H1 (cell line): ENCODE measurements around the gene SEMA6A. TPM values are rescaled to one million over a fixed set of nuclear protein-coding genes. Genes with fewer than 3 reads are reported as not detected.
A peak's percentile ranks its signal among the peaks of the same experiment; 100 is the strongest.

Experiments used
- CTCF ChIA-PET: fragments of 300-600 bp; sonication (Branson Sonifier 250); formaldehyde crosslinking; loops from one replicate; lab custom pipeline; 2021; ENCODE audit not compliant: partially characterized antibody; lab: Charles Lee
- POLR2A ChIA-PET: fragments of 300-600 bp; sonication (Branson Sonifier 250); formaldehyde crosslinking; loops from one replicate; lab custom pipeline; 2021; ENCODE audit warnings: inconsistent platforms; ENCODE audit not compliant: partially characterized antibody; lab: Charles Lee
- DNase-seq, 2 experiments: peaks; one replicate each; pipeline versions ENCODE4 v3.0.0 to v3.0.0-alpha.2; 2010 to 2022; ENCODE audit warnings: low spot score in 2 of 2, low read depth in 1 of 2, mixed read lengths in 1 of 2
- FAIRE-seq: peaks from 2 replicates; lab custom pipeline; 2011; peaks lifted over from hg19 to GRCh38; lab: Jason Lieb, UNC
- H2AFZ ChIP-seq: 2 replicates; pipeline ENCODE4 v1.8.1; 2012; ENCODE audit warnings: low read length, inconsistent platforms
- H2AK5ac ChIP-seq: 2 replicates; pipeline ENCODE4 v1.6.1; 2013; ENCODE audit warnings: low read depth, low read length
- H2BK120ac ChIP-seq: replicated peaks from 2 replicates; pipeline ENCODE3; 2013; ENCODE audit warnings: low read depth, low read length, inconsistent platforms
- H2BK12ac ChIP-seq: 2 replicates; pipeline ENCODE4 v1.6.1; 2013; ENCODE audit warnings: low read depth, low read length
- H2BK15ac ChIP-seq: 2 replicates; pipeline ENCODE4 v1.6.1; 2013; ENCODE audit warnings: low read length
- H2BK20ac ChIP-seq: 2 replicates; pipeline ENCODE4 v1.6.1; 2013; ENCODE audit warnings: low read length
- H2BK5ac ChIP-seq: 2 replicates; pipeline ENCODE4 v1.6.1; 2013; ENCODE audit warnings: low read depth, low read length
- H3K14ac ChIP-seq: 2 replicates; pipeline ENCODE4 v1.6.1; 2013; ENCODE audit warnings: inconsistent platforms; ENCODE audit not compliant: insufficient read length
- H3K18ac ChIP-seq: 2 replicates; pipeline ENCODE4 v1.6.1; 2013; ENCODE audit warnings: low read length; ENCODE audit errors: extremely low read depth
- H3K23ac ChIP-seq: 2 replicates; pipeline ENCODE4 v1.6.1; 2013; ENCODE audit warnings: inconsistent platforms; ENCODE audit not compliant: insufficient read length
- H3K23me2 ChIP-seq: 2 replicates; pipeline ENCODE4 v1.6.1; 2013; ENCODE audit warnings: low read depth, low read length
- H3K27ac ChIP-seq: 2 replicates; pipeline ENCODE4 v1.6.1; 2011; ENCODE audit warnings: low read depth, low read length, inconsistent platforms
- H3K27me3 ChIP-seq, 4 experiments: replicated peaks in 1 of 4; 1 replicate in 1 of 4; 2 replicates in 3 of 4; pipeline versions ENCODE4 v1.6.1 to v1.8.1; 2011 to 2013; ENCODE audit warnings: low read length in 3 of 4, mild to moderate bottlenecking in 3 of 4, inconsistent platforms in 2 of 4, mixed read lengths in 2 of 4, moderate library complexity in 1 of 4; ENCODE audit not compliant: control insufficient read depth in 3 of 4, insufficient read depth in 3 of 4; ENCODE audit errors: extremely low read depth in 1 of 4
- H3K36me3 ChIP-seq, 4 experiments: 2 replicates each; pipeline versions ENCODE4 v1.6.1 to v1.8.1; 2011 to 2013; ENCODE audit warnings: mild to moderate bottlenecking in 4 of 4, low read length in 3 of 4, moderate library complexity in 2 of 4, control low read depth in 1 of 4, inconsistent platforms in 1 of 4; ENCODE audit not compliant: insufficient read depth in 4 of 4, control insufficient read depth in 2 of 4
- H3K4ac ChIP-seq: replicated peaks from 2 replicates; pipeline ENCODE3; 2013; ENCODE audit warnings: low read length, low read depth, mixed read lengths, inconsistent platforms; ENCODE audit not compliant: insufficient read length
- H3K4me1 ChIP-seq, 4 experiments: replicated peaks in 1 of 4; 1 replicate in 1 of 4; 2 replicates in 3 of 4; pipeline versions ENCODE4 v1.6.1 to v1.8.1; 2011 to 2013; ENCODE audit warnings: low read length in 3 of 4, inconsistent platforms in 2 of 4, mixed read lengths in 1 of 4; ENCODE audit not compliant: insufficient read depth in 4 of 4, control insufficient read depth in 3 of 4
- H3K4me2 ChIP-seq, 2 experiments: 2 replicates each; pipeline versions ENCODE4 v1.6.1 to v1.8.1; 2011 to 2013; ENCODE audit warnings: low read depth in 2 of 2, low read length in 2 of 2, control low read depth in 1 of 2, inconsistent platforms in 1 of 2, mild to moderate bottlenecking in 1 of 2; ENCODE audit not compliant: insufficient read depth in 1 of 2
- H3K4me3 ChIP-seq, 4 experiments: fragments of 200-600, 300-600 bp in 1 of 4; sonication (generic), shearing (Covaris generic), sonication (Bioruptor Twin) in 1 of 4; 2 replicates each; pipeline versions ENCODE4 v1.5.1 to v1.8.1; 2011 to 2016; ENCODE audit warnings: low read length in 4 of 4, low read depth in 3 of 4, control low read depth in 2 of 4, inconsistent platforms in 2 of 4, mild to moderate bottlenecking in 2 of 4, mixed read lengths in 1 of 4, moderate library complexity in 1 of 4; ENCODE audit not compliant: insufficient read depth in 2 of 4; ENCODE audit errors: extremely low read depth in 1 of 4
- H3K56ac ChIP-seq: replicated peaks from 2 replicates; pipeline ENCODE3; 2013; ENCODE audit warnings: low read depth, mild to moderate bottlenecking, mixed read lengths, low read length, inconsistent platforms; ENCODE audit not compliant: insufficient read length
- H3K79me1 ChIP-seq: 2 replicates; pipeline ENCODE4 v1.6.1; 2013; ENCODE audit warnings: low read depth, low read length, control low read depth
- H3K79me2 ChIP-seq, 2 experiments: 2 replicates each; pipeline versions ENCODE4 v1.6.1 to v1.8.1; 2012 to 2013; ENCODE audit warnings: low read length in 2 of 2, mild to moderate bottlenecking in 2 of 2, inconsistent platforms in 1 of 2; ENCODE audit not compliant: insufficient read depth in 2 of 2, control insufficient read depth in 1 of 2
- H3K9ac ChIP-seq, 4 experiments: replicated peaks in 1 of 4; 1 replicate in 1 of 4; 2 replicates in 3 of 4; pipeline versions ENCODE4 v1.6.1 to v1.8.1; 2011 to 2013; ENCODE audit warnings: low read depth in 3 of 4, low read length in 3 of 4, control low read depth in 2 of 4, mild to moderate bottlenecking in 2 of 4, moderate library complexity in 2 of 4, inconsistent platforms in 1 of 4; ENCODE audit errors: extremely low read depth in 1 of 4
- H3K9me3 ChIP-seq, 2 experiments: 2 replicates each; pipeline versions ENCODE4 v1.6.1 to v1.8.1; 2012 to 2013; ENCODE audit warnings: mild to moderate bottlenecking in 2 of 2, moderate library complexity in 2 of 2, control low read depth in 1 of 2, inconsistent platforms in 1 of 2, low read depth in 1 of 2, low read length in 1 of 2, mixed read lengths in 1 of 2; ENCODE audit not compliant: insufficient read depth in 2 of 2
- H4K20me1 ChIP-seq, 2 experiments: replicated peaks in 1 of 2; 2 replicates each; pipeline versions ENCODE3 to v1.8.1; 2011 to 2013; ENCODE audit warnings: inconsistent platforms in 2 of 2, low read length in 2 of 2, mild to moderate bottlenecking in 1 of 2; ENCODE audit not compliant: insufficient read depth in 2 of 2, control insufficient read depth in 1 of 2
- H4K5ac ChIP-seq: 2 replicates; pipeline ENCODE4 v1.6.1; 2013; ENCODE audit warnings: low read length, low read depth, mixed read lengths, inconsistent platforms; ENCODE audit not compliant: insufficient read length
- H4K8ac ChIP-seq: 2 replicates; pipeline ENCODE4 v1.8.0; 2013; ENCODE audit warnings: mild to moderate bottlenecking, moderate library complexity, low read length, inconsistent platforms; ENCODE audit not compliant: insufficient read depth; ENCODE audit errors: extremely low read depth
- H4K91ac ChIP-seq: replicated peaks from 2 replicates; pipeline ENCODE3; 2013; ENCODE audit warnings: low read length, mixed read lengths, inconsistent platforms; ENCODE audit not compliant: insufficient read length
- ASH2L ChIP-seq: fragments of 200-600, 300-600 bp; sonication (generic); IDR thresholded peaks from one replicate; pipeline ENCODE4 v1.7.1; 2017; ENCODE audit warnings: low read length
- CREB1 ChIP-seq: IDR thresholded peaks from 2 replicates; pipeline ENCODE4 v1.6.1; 2012; ENCODE audit warnings: inconsistent platforms
- GABPA ChIP-seq: IDR thresholded peaks from 2 replicates; pipeline ENCODE4 v1.6.1; 2011; ENCODE audit warnings: mild to moderate bottlenecking, low read length, moderate library complexity, borderline replicate concordance; ENCODE audit not compliant: insufficient read depth
- KDM4A ChIP-seq: IDR thresholded peaks from one replicate; pipeline ENCODE4 v1.7.1; 2012; ENCODE audit warnings: low read depth, mild to moderate bottlenecking, moderate library complexity, low read length, inconsistent platforms; ENCODE audit not compliant: severe bottlenecking
- POLR2AphosphoS5 ChIP-seq: IDR thresholded peaks from 2 replicates; pipeline ENCODE4 v1.6.1; 2011; ENCODE audit warnings: low read depth, low read length
- SIN3A ChIP-seq, 2 experiments: IDR thresholded peaks in 1 of 2; conservative IDR thresholded peaks in 1 of 2; 2 replicates each; pipeline ENCODE4 v1.6.1; 2011 to 2012; ENCODE audit warnings: low read length in 2 of 2, improper control_type of control experiment in 1 of 2, low read depth in 1 of 2, mild to moderate bottlenecking in 1 of 2
- ZNF274 ChIP-seq: IDR thresholded peaks from 2 replicates; pipeline ENCODE4 v1.7.0; 2012; ENCODE audit warnings: low read length, borderline replicate concordance; ENCODE audit errors: extremely low read depth
- WGBS, 2 experiments: shearing (Covaris generic) in 1 of 2; methylation state at CpG; one replicate each; pipeline versions ENCODE4 v1.1.6 to v1.1.7; 2013 to 2015; ENCODE audit warnings: low lambda C conversion rate in 2 of 2, mixed read lengths in 2 of 2, inconsistent platforms in 1 of 2, low coverage in 1 of 2, missing lambda C conversion rate in 1 of 2; ENCODE audit not compliant: insufficient replicate concordance in 2 of 2, insufficient coverage in 1 of 2, insufficient read length in 1 of 2; ENCODE audit errors: extremely low coverage in 1 of 2, missing lambda C conversion rate in 1 of 2; 5-methylcytosine and 5-hydroxymethylcytosine counted together
- polyA plus RNA-seq, 7 experiments: library from polyadenylated mRNA; depleted of rRNA in 3 of 7; stranded (reverse) in 5 of 7; unstranded in 2 of 7; fragments of >200 nt in 5 of 7; fragments of 200-250 nt in 2 of 7; gene quantifications; 1 replicate in 5 of 7; 2 replicates in 1 of 7; 4 replicates in 1 of 7; pipeline versions ENCODE4 v1.2.1 to v1.2.3, GENCODE V29; 2011 to 2013; ENCODE audit warnings: missing spikeins in 2 of 7, mixed read lengths in 2 of 7
- total RNA-seq: library from RNA; stranded (reverse); fragmentation: NEBNext Ultra II Directional; extraction: Animal tissue kit (Norgen Biotek cat#: 25700); gene quantifications from 2 replicates; pipeline ENCODE4 v1.2.1, GENCODE V29; 2021

The SEMA6A gene
- total and polyA plus RNA-seq, 2 of the 8 experiments (the other 6 are each of a cell fraction or from before 2014, with no cell fraction given): 78.3 to 277 TPM

- H2BK20ac ChIP-seq: no peak overlapping the region
- no peak overlapping the region for H2AFZ ChIP-seq
- peak overlapping the region in 1 of 2 experiments; percentile 46; a peak in 2 of 4 replicates for H3K4me2 ChIP-seq
- no peaks in the 10 kb centered on the region for H3K27me3 ChIP-seq
- H3K4me1 ChIP-seq: peaks cover 11 to 27% (median 25%) of the 10 kb centered on the region in 4 experiments
- H3K4me3 ChIP-seq: no peak overlapping the region; a peak in 1 of 8 replicates
- no peak overlapping the region for H3K9ac ChIP-seq
- peaks cover 0 to 12% (median 0%) of the 10 kb centered on the region in 4 experiments; a peak in 1 of 8 replicates for H3K36me3 ChIP-seq
- no peak overlapping the region for H2AK5ac ChIP-seq
- peaks cover under 1% of the 10 kb centered on the region; the same call in 1 of the 2 replicates for H3K23me2 ChIP-seq
- H2BK120ac ChIP-seq: no peak overlapping the region
- CTCF ChIA-PET: interaction anchor here (1.0 to 1.8 kb wide), 5 partner anchors 9 to 207 kb away, joined by 3 to 4 read pairs (median 3); no protein-coding TSS in a partner anchor
- FAIRE-seq: peak; percentile 55
- no peak overlapping the region for H4K91ac ChIP-seq
- no peak overlapping the region for H2BK5ac ChIP-seq
- H4K5ac ChIP-seq: no peak overlapping the region
- TF ChIP-seq CREB1 (no peak), POLR2AphosphoS5 (no peak), SIN3A (conservative IDR thresholded peaks at IDR 0.05 in 1 of 2, IDR thresholded peaks at IDR 0.05 in 1 of 2; ENCODE audit: low read depth in 1 of 2, low read length in 2 of 2) (no peak), ZNF274 (no peak), GABPA (no peak), ASH2L (no peak), KDM4A (no peak)
- H4K20me1 ChIP-seq: peaks cover 38 to 54% of the 10 kb centered on the region in 2 experiments
- WGBS, 2 experiments: 84% methylated on average over 2 of the region's 2 CpGs; no CpG with 5 or more reads in 1 of the 2 experiments
- no peak for DNase-seq
- H3K79me1 ChIP-seq: no peaks in the 10 kb centered on the region; the same call in 1 of the 2 replicates
- no peak overlapping the region for H3K27ac ChIP-seq
- no peak overlapping the region for H3K18ac ChIP-seq
- H2BK12ac ChIP-seq: no peak overlapping the region
- no peak overlapping the region for H2BK15ac ChIP-seq
- H3K79me2 ChIP-seq: peaks cover 86 to 98% of the 10 kb centered on the region in 2 experiments
- no peaks in the 10 kb centered on the region for H3K9me3 ChIP-seq
- no peak overlapping the region for H4K8ac ChIP-seq
- H3K14ac ChIP-seq: no peak overlapping the region
- POLR2A ChIA-PET: interaction anchor here (0.9 to 2.9 kb wide), 5 partner anchors 10 to 20 kb away, joined by 3 to 10 read pairs (median 4); no protein-coding TSS in a partner anchor
- no peak overlapping the region for H3K23ac ChIP-seq
- H3K56ac ChIP-seq: no peak overlapping the region
- no peak overlapping the region for H3K4ac ChIP-seq
Measured at GRCh38 chr5:116554764-116555163, 19.9 kb downstream of the SEMA6A start.
